ENCODE results near the gene FNDC3B.

FNDC3B gene

GRCh38 chr3:172291650-172292049 is 252.3 kb downstream of the FNDC3B start:
- Histone ChIP-seq H3K36me3 (ENCODE audit: control insufficient read depth in 2 of 2, insufficient read depth in 1 of 2, low read length in 2 of 2) (peaks cover 0 to 39% of the 10 kb centered on the region in 2 experiments; a peak in 1 of 3 replicates), H3K27ac (ENCODE audit: extremely low read depth, low read depth, low read length) (no peak overlapping the region), H3K9me3 (ENCODE audit: control insufficient read depth, insufficient read depth, low read depth, low read length) (no peaks in the 10 kb centered on the region), H3K4me3 (ENCODE audit: low read depth, low read length) (no peak overlapping the region), H3K4me1 (ENCODE audit: control insufficient read depth, insufficient read depth, low read length) (no peaks in the 10 kb centered on the region)
- CTCF ChIA-PET, result no interaction called here
- POLR2A ChIA-PET, result no interaction called here
- TF ChIP-seq ZNF571 (tag by site-specific recombination; IDR thresholded peaks at IDR 0.05), result no peak
- no peak for TF ChIP-seq ZNF24 (tag by site-specific recombination; IDR thresholded peaks at IDR 0.05)
- no peak for TF ChIP-seq KLF10 (tag by site-specific recombination; IDR thresholded peaks at IDR 0.05)

DNA sequence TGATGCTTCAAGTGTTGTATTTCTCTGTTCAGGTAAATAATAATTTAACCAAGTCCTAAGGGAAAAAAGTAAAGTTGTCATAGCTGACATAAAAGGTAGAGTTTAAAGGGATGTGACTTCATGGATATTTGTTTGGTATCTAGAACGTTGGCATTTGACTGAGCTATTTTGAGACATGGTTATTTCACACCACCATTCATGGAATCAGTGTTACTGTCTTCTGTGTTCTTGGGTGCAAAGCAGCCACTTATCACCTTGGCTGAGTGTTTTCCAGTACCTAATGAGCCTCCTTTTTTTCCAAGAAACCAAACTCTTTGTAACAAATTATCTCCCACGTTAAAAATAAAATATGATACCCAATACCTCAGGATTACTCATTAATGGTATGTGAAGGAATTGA is 253.0 kb downstream of the FNDC3B start:
- H3K27ac ChIP-seq (ENCODE audit: extremely low read depth, low read depth, low read length), result no peak overlapping the region
- ChIA-PET POLR2A (no interaction called here), CTCF (no interaction called here)
- no peaks in the 10 kb centered on the region for H3K4me1 ChIP-seq (ENCODE audit: control insufficient read depth, insufficient read depth, low read length)
- peaks cover 0 to 38% of the 10 kb centered on the region in 2 experiments; a peak in 1 of 3 replicates for H3K36me3 ChIP-seq (ENCODE audit: control insufficient read depth in 2 of 2, insufficient read depth in 1 of 2, low read length in 2 of 2)
- H3K9me3 ChIP-seq (ENCODE audit: control insufficient read depth, insufficient read depth, low read depth, low read length), result no peaks in the 10 kb centered on the region
- no peak overlapping the region for H3K4me3 ChIP-seq (ENCODE audit: low read depth, low read length)
- TF ChIP-seq ZNF530 (tag by site-specific recombination; IDR thresholded peaks at IDR 0.05; ENCODE audit: low read depth) (no peak), ZNF510 (tag by site-specific recombination; IDR thresholded peaks at IDR 0.05; ENCODE audit: insufficient replicate concordance) (no peak), ZNF19 (tag by site-specific recombination; IDR thresholded peaks at IDR 0.05; ENCODE audit: low read depth) (no peak), IKZF3 (tag by site-specific recombination; IDR thresholded peaks at IDR 0.05) (no peak), ZSCAN5A (tag by site-specific recombination; IDR thresholded peaks at IDR 0.05) (no peak), ZNF624 (tag by site-specific recombination; IDR thresholded peaks at IDR 0.05) (no peak), ZBTB8A (tag by site-specific recombination; IDR thresholded peaks at IDR 0.05) (no peak), ZBTB1 (tag by site-specific recombination; IDR thresholded peaks at IDR 0.05) (no peak)
- TF ChIP-seq, protein P1, sequence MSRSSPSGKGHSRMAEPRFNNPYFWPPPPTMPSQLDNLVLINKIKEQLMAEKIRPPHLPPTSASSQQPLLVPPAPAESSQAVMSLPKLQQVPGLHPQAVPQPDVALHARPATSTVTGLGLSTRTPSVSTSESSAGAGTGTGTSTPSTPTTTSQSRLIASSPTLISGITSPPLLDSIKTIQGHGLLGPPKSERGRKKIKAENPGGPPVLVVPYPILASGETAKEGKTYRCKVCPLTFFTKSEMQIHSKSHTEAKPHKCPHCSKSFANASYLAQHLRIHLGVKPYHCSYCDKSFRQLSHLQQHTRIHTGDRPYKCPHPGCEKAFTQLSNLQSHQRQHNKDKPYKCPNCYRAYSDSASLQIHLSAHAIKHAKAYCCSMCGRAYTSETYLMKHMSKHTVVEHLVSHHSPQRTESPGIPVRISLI (tag by site-specific recombination; IDR thresholded peaks at IDR 0.05), result no peak
- TF ChIP-seq, protein P2, sequence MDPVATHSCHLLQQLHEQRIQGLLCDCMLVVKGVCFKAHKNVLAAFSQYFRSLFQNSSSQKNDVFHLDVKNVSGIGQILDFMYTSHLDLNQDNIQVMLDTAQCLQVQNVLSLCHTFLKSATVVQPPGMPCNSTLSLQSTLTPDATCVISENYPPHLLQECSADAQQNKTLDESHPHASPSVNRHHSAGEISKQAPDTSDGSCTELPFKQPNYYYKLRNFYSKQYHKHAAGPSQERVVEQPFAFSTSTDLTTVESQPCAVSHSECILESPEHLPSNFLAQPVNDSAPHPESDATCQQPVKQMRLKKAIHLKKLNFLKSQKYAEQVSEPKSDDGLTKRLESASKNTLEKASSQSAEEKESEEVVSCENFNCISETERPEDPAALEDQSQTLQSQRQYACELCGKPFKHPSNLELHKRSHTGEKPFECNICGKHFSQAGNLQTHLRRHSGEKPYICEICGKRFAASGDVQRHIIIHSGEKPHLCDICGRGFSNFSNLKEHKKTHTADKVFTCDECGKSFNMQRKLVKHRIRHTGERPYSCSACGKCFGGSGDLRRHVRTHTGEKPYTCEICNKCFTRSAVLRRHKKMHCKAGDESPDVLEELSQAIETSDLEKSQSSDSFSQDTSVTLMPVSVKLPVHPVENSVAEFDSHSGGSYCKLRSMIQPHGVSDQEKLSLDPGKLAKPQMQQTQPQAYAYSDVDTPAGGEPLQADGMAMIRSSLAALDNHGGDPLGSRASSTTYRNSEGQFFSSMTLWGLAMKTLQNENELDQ (tag by site-specific recombination; IDR thresholded peaks at IDR 0.05; ENCODE audit: low read depth), result no peak
- TF ChIP-seq, protein P3, sequence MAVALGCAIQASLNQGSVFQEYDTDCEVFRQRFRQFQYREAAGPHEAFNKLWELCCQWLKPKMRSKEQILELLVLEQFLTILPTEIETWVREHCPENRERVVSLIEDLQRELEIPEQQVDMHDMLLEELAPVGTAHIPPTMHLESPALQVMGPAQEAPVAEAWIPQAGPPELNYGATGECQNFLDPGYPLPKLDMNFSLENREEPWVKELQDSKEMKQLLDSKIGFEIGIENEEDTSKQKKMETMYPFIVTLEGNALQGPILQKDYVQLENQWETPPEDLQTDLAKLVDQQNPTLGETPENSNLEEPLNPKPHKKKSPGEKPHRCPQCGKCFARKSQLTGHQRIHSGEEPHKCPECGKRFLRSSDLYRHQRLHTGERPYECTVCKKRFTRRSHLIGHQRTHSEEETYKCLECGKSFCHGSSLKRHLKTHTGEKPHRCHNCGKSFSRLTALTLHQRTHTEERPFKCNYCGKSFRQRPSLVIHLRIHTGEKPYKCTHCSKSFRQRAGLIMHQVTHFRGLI (tag by site-specific recombination; IDR thresholded peaks at IDR 0.05), result no peak

DNA sequence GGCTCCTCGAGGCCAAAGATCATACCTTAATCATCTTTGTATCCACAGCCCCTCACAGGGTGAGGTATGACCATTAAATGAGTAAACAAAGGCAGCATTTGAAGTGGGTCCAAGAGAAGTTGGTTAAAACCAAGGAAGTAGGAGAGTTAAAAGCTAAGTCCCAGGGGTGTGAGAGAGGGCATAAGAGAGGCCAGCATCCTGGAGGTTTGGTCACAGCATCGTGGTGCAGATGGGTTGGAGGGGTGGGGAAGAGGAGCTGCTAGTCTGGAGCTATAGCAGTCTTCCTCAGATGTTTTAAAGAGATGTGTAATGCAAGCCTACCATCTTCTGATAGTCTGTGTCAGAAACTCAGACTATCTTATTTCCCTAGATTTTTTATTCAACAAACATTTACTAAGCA is 253.7 kb downstream of the FNDC3B start:
- ChIA-PET POLR2A (no interaction called here), CTCF (no interaction called here)
- Histone ChIP-seq H3K27ac (ENCODE audit: extremely low read depth, low read depth, low read length) (no peak overlapping the region), H3K36me3 (ENCODE audit: control insufficient read depth in 2 of 2, insufficient read depth in 1 of 2, low read length in 2 of 2) (peaks cover 0 to 34% of the 10 kb centered on the region in 2 experiments; a peak in 1 of 3 replicates), H3K4me3 (ENCODE audit: low read depth, low read length) (no peak overlapping the region), H3K4me1 (ENCODE audit: control insufficient read depth, insufficient read depth, low read length) (no peaks in the 10 kb centered on the region), H3K9me3 (ENCODE audit: control insufficient read depth, insufficient read depth, low read depth, low read length) (no peaks in the 10 kb centered on the region)
- TF ChIP-seq ZNF580 (tag by site-specific recombination; IDR thresholded peaks at IDR 0.05), result no peak
- TF ChIP-seq ZNF138 (tag by site-specific recombination; IDR thresholded peaks at IDR 0.05; ENCODE audit: borderline replicate concordance), result no peak
- no peak for TF ChIP-seq WT1 (tag by site-specific recombination; IDR thresholded peaks at IDR 0.05)
- TF ChIP-seq ZNF416 (tag by site-specific recombination; IDR thresholded peaks at IDR 0.05), result no peak
- no peak for TF ChIP-seq ZNF610 (tag by site-specific recombination; IDR thresholded peaks at IDR 0.05; ENCODE audit: borderline replicate concordance)
- no peak for TF ChIP-seq ZFP3 (tag by site-specific recombination; IDR thresholded peaks at IDR 0.05; ENCODE audit: low read depth)
- TF ChIP-seq, protein P4, sequence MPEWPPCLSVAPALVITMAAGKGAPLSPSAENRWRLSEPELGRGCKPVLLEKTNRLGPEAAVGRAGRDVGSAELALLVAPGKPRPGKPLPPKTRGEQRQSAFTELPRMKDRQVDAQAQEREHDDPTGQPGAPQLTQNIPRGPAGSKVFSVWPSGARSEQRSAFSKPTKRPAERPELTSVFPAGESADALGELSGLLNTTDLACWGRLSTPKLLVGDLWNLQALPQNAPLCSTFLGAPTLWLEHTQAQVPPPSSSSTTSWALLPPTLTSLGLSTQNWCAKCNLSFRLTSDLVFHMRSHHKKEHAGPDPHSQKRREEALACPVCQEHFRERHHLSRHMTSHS (tag by site-specific recombination; IDR thresholded peaks at IDR 0.05), result no peak
- no peak for TF ChIP-seq YY1 (tag by site-specific recombination; IDR thresholded peaks at IDR 0.05)
- no peak for TF ChIP-seq ZBTB1 (tag by site-specific recombination; IDR thresholded peaks at IDR 0.05)
- no peak for TF ChIP-seq KLF7 (tag by site-specific recombination; IDR thresholded peaks at IDR 0.05; ENCODE audit: borderline replicate concordance)
- TF ChIP-seq ZIC2 (tag by site-specific recombination; IDR thresholded peaks at IDR 0.05), result no peak
- TF ChIP-seq ZNF391 (tag by site-specific recombination; IDR thresholded peaks at IDR 0.05; ENCODE audit: borderline replicate concordance, low read depth), result no peak
- TF ChIP-seq ZNF341 (tag by site-specific recombination; IDR thresholded peaks at IDR 0.05; ENCODE audit: low read depth), result no peak
